ENCODE measurements around the gene MILR1. TPM values are rescaled to one million over a fixed set of nuclear protein-coding genes. Genes with fewer than 3 reads are reported as not detected.

MILR1 gene
- polyA plus RNA-seq, 2 of the 4 experiments (the other 2 are of a cell fraction), result 2.3 to 12.2 TPM

DNA sequence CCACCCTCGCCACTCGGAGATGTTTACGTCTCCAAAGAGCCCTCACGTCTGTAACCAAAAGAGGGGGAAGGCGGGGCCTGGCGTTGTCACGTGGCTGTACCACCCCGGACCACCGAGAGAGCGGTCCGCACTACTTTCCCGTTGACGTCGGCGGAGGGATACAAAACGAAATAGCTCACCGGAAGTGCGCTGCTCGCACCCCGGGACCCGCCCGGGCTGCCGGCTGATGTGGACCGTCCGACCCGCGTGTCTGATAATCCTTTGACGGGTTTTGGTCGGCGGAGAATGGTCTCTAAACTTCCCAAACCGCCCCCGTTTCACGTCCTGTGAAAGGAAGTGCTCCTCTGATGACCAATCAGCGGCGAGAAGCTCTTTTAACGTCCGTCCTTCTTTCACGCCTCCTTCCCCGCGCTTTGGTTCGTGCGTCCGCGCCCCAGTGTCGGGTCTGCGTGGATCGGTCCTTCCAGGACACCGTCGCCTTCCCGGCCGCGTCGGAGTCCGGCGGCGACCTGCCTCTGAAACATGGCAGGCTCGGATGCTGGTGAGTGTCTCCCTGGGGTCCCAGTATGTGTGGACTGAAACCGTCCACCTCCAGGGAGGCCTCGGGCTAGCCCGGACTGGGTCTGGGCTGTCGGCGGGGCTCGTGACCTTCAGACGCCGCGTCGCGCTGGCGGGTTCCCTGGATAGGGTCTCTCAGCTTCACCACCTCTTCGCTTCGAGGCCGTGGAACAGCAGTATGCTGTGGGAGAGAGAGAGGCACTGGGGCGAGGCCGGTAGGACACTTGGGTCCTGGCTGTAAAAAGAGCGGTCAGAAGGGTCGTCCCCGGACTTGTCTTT lies 57.9 kb downstream of the MILR1 start, which contains the start of gene CEP95:
CEP95 (plus strand) TSS at position 402 of the 837 bp plus-strand sequence; CDS start at position 523, 121 bp downstream.
- ATAC-seq (peak; percentile 79), DNase-seq (ENCODE audit: low read depth in 1 of 2, low spot score in 1 of 2) (no peak), FAIRE-seq (no peak)
- Histone ChIP-seq H3K9me3 (no peaks in the 10 kb centered on the region), H3K4me2 (peak within 1 kb of the TSS; percentile 94), H3K4me3 (peak within 1 kb of the TSS; percentile 91), H3K27ac (peak within 1 kb of the TSS; percentile 96 to 97), H3K4me1 (peaks cover 40% of the 10 kb centered on the region)
- WGBS (ENCODE audit: missing lambda C conversion rate), result 1% methylated on average over 69 of the region's 77 CpGs
- CTCF ChIA-PET, result interaction anchor here (0.6 to 4.9 kb wide), 17 partner anchors 9 to 202 kb away, joined by 3 to 42 read pairs (median 3); partner anchors contain the start of gene POLG2
- POLR2A ChIA-PET, result interaction anchor here (0.6 to 4.2 kb wide), 36 partner anchors 9 to 663 kb away, joined by 3 to 132 read pairs (median 5); partner anchors contain the start of genes MILR1, POLG2 and SMURF2
- no peak for TF ChIP-seq ZNF302 (CRISPR knock-in tag; IDR thresholded peaks at IDR 0.05)
- no peak; the same call in 1 of the 2 replicates for TF ChIP-seq FOXS1 (CRISPR knock-in tag; IDR thresholded peaks at IDR 0.05)
- no peak for TF ChIP-seq POLR2AphosphoS2 (conservative IDR thresholded peaks at IDR 0.05; ENCODE audit: low read length)
- TF ChIP-seq, protein P1, sequence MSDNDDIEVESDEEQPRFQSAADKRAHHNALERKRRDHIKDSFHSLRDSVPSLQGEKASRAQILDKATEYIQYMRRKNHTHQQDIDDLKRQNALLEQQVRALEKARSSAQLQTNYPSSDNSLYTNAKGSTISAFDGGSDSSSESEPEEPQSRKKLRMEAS (IDR thresholded peaks at IDR 0.05), result peak; percentile 94
- no peak for TF ChIP-seq HOXB13 (CRISPR knock-in tag; IDR thresholded peaks at IDR 0.05; ENCODE audit: low read depth)
- TF ChIP-seq, protein P2, sequence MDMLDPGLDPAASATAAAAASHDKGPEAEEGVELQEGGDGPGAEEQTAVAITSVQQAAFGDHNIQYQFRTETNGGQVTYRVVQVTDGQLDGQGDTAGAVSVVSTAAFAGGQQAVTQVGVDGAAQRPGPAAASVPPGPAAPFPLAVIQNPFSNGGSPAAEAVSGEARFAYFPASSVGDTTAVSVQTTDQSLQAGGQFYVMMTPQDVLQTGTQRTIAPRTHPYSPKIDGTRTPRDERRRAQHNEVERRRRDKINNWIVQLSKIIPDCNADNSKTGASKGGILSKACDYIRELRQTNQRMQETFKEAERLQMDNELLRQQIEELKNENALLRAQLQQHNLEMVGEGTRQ (IDR thresholded peaks at IDR 0.05), result peak; percentile 89
- TF ChIP-seq MAFK (IDR thresholded peaks at IDR 0.05; ENCODE audit: partially characterized antibody), result no peak
- no peak for TF ChIP-seq SMC3 (IDR thresholded peaks at IDR 0.05)
- TF ChIP-seq, protein P3, sequence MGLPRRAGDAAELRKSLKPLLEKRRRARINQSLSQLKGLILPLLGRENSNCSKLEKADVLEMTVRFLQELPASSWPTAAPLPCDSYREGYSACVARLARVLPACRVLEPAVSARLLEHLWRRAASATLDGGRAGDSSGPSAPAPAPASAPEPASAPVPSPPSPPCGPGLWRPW (IDR thresholded peaks at IDR 0.05), result no peak
- TF ChIP-seq ESRRA (IDR thresholded peaks at IDR 0.05; ENCODE audit: borderline replicate concordance, low read length), result no peak
- TF ChIP-seq HEYL (CRISPR knock-in tag; IDR thresholded peaks at IDR 0.05), result no peak
- 0 out of 2 replicates have a peak, but pooled peaks have one; percentile 28 for TF ChIP-seq BHLHE40 (IDR thresholded peaks at IDR 0.05; ENCODE audit: low read depth, low read length)
- TF ChIP-seq ZFP36 (IDR thresholded peaks at IDR 0.05; ENCODE audit: borderline replicate concordance, partially characterized antibody), result no peak
- TF ChIP-seq, protein P4, sequence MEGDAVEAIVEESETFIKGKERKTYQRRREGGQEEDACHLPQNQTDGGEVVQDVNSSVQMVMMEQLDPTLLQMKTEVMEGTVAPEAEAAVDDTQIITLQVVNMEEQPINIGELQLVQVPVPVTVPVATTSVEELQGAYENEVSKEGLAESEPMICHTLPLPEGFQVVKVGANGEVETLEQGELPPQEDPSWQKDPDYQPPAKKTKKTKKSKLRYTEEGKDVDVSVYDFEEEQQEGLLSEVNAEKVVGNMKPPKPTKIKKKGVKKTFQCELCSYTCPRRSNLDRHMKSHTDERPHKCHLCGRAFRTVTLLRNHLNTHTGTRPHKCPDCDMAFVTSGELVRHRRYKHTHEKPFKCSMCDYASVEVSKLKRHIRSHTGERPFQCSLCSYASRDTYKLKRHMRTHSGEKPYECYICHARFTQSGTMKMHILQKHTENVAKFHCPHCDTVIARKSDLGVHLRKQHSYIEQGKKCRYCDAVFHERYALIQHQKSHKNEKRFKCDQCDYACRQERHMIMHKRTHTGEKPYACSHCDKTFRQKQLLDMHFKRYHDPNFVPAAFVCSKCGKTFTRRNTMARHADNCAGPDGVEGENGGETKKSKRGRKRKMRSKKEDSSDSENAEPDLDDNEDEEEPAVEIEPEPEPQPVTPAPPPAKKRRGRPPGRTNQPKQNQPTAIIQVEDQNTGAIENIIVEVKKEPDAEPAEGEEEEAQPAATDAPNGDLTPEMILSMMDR (IDR thresholded peaks at IDR 0.05), result no peak
- TF ChIP-seq HOXB5 (CRISPR knock-in tag; IDR thresholded peaks at IDR 0.05), result 0 out of 2 replicates have a peak, but pooled peaks have one; percentile 16
- 0 out of 2 replicates have a peak, but pooled peaks have one; percentile 16 for TF ChIP-seq GATA3 (IDR thresholded peaks at IDR 0.05; ENCODE audit: borderline replicate concordance)
- peak; percentile 78 for TF ChIP-seq PHF8 (IDR thresholded peaks at IDR 0.05; ENCODE audit: borderline replicate concordance, low read depth)
- TF ChIP-seq SREBF2 (IDR thresholded peaks at IDR 0.05), result no peak
- TF ChIP-seq, protein P5, sequence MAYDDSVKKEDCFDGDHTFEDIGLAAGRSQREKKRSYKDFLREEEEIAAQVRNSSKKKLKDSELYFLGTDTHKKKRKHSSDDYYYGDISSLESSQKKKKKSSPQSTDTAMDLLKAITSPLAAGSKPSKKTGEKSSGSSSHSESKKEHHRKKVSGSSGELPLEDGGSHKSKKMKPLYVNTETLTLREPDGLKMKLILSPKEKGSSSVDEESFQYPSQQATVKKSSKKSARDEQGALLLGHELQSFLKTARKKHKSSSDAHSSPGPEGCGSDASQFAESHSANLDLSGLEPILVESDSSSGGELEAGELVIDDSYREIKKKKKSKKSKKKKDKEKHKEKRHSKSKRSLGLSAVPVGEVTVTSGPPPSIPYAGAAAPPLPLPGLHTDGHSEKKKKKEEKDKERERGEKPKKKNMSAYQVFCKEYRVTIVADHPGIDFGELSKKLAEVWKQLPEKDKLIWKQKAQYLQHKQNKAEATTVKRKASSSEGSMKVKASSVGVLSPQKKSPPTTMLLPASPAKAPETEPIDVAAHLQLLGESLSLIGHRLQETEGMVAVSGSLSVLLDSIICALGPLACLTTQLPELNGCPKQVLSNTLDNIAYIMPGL (CRISPR knock-in tag; IDR thresholded peaks at IDR 0.05; ENCODE audit: borderline replicate concordance), result no peak
- TF ChIP-seq, protein P6, sequence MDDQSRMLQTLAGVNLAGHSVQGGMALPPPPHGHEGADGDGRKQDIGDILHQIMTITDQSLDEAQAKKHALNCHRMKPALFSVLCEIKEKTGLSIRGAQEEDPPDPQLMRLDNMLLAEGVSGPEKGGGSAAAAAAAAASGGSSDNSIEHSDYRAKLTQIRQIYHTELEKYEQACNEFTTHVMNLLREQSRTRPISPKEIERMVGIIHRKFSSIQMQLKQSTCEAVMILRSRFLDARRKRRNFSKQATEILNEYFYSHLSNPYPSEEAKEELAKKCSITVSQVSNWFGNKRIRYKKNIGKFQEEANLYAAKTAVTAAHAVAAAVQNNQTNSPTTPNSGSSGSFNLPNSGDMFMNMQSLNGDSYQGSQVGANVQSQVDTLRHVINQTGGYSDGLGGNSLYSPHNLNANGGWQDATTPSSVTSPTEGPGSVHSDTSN (IDR thresholded peaks at IDR 0.05), result peak; percentile 94
- no peak for TF ChIP-seq RCOR1 (IDR thresholded peaks at IDR 0.05; ENCODE audit: low read depth, low read length)
- TF ChIP-seq, protein P7, sequence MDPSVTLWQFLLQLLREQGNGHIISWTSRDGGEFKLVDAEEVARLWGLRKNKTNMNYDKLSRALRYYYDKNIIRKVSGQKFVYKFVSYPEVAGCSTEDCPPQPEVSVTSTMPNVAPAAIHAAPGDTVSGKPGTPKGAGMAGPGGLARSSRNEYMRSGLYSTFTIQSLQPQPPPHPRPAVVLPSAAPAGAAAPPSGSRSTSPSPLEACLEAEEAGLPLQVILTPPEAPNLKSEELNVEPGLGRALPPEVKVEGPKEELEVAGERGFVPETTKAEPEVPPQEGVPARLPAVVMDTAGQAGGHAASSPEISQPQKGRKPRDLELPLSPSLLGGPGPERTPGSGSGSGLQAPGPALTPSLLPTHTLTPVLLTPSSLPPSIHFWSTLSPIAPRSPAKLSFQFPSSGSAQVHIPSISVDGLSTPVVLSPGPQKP (IDR thresholded peaks at IDR 0.05; ENCODE audit: low read depth, low read length), result peak; percentile 89
- peak; percentile 27; the same call in 1 of the 2 replicates for TF ChIP-seq MYC (IDR thresholded peaks at IDR 0.05; ENCODE audit: borderline replicate concordance, low read length)
- peak; percentile 93 for TF ChIP-seq NPAS2 (CRISPR knock-in tag; IDR thresholded peaks at IDR 0.05; ENCODE audit: borderline replicate concordance)
- peak; percentile 70 for TF ChIP-seq POLR2A (IDR thresholded peaks at IDR 0.05; ENCODE audit: low read length)
- no peak for TF ChIP-seq FOSB (CRISPR knock-in tag; IDR thresholded peaks at IDR 0.05)
- no peak for TF ChIP-seq TFCP2L1 (CRISPR knock-in tag; IDR thresholded peaks at IDR 0.05)
- no peak for TF ChIP-seq EHMT2 (IDR thresholded peaks at IDR 0.05; ENCODE audit: low read depth)
- no peak for TF ChIP-seq FOSL2 (IDR thresholded peaks at IDR 0.05)
- peak; percentile 43 for TF ChIP-seq FOSL2 (CRISPR knock-in tag; IDR thresholded peaks at IDR 0.05)
- TF ChIP-seq, protein P8, sequence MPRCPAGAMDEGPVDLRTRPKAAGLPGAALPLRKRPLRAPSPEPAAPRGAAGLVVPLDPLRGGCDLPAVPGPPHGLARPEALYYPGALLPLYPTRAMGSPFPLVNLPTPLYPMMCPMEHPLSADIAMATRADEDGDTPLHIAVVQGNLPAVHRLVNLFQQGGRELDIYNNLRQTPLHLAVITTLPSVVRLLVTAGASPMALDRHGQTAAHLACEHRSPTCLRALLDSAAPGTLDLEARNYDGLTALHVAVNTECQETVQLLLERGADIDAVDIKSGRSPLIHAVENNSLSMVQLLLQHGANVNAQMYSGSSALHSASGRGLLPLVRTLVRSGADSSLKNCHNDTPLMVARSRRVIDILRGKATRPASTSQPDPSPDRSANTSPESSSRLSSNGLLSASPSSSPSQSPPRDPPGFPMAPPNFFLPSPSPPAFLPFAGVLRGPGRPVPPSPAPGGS (IDR thresholded peaks at IDR 0.05), result no peak; the same call in 2 of the 3 replicates
- no peak for TF ChIP-seq MAZ (IDR thresholded peaks at IDR 0.05; ENCODE audit: borderline replicate concordance, low read depth, low read length)

All from A549 (cell line).